Right lobe of liver (tissue), 6 donors: ENCODE results near the gene TOM1L2. TPM values are rescaled to one million over a fixed set of nuclear protein-coding genes. Genes with fewer than 3 reads are reported as not detected.

Experiments used
- ATAC-seq, 4 donors: fragments of 200-7000 bp; cut with Tn5 transposase; one replicate each; pipeline ENCODE4 v1.9.1; 2020; ENCODE audit warnings: mild to moderate bottlenecking in 4 of 4, moderate library complexity in 4 of 4
- DNase-seq, 3 donors: peaks; one replicate each; pipeline ENCODE4 v3.0.0-alpha.2; 2020
- H3K27ac ChIP-seq, 3 donors: fragments of 200-600 bp; one replicate each; pipeline ENCODE4 v1.8.0; 2022
- H3K27me3 ChIP-seq, 2 donors: fragments of 200-600 bp; one replicate each; pipeline ENCODE4 v1.8.0; 2022
- H3K36me3 ChIP-seq, 4 donors: fragments of 200-600 bp; sonication (generic) in 1 of 4; one replicate each; pipeline versions ENCODE4 v1.5.1 to v1.8.0; 2017 to 2022; ENCODE audit warnings: control low read depth in 1 of 4
- H3K4me1 ChIP-seq, 4 donors: fragments of 200-600 bp; sonication (generic) in 1 of 4; one replicate each; pipeline versions ENCODE4 v1.5.1 to v1.8.0; 2017 to 2022; ENCODE audit warnings: control low read depth in 1 of 4
- H3K4me3 ChIP-seq, 3 donors: fragments of 200-600 bp; one replicate each; pipeline ENCODE4 v1.8.0; 2022
- H3K9me3 ChIP-seq, 4 donors: fragments of 200-600 bp; sonication (generic) in 1 of 4; one replicate each; pipeline versions ENCODE4 v1.5.1 to v1.8.0; 2017 to 2022; ENCODE audit warnings: control low read depth in 1 of 4
- POLR2A ChIP-seq: fragments of 450-650 bp; IDR thresholded peaks from one replicate; pipeline ENCODE4 v1.6.1; 2017; ENCODE audit warnings: antibody characterized with exemption, mild to moderate bottlenecking
- WGBS: methylation state at CpG from one replicate; pipeline ENCODE4 v1.1.6; 2018; ENCODE audit warnings: low coverage, low lambda C conversion rate; ENCODE audit not compliant: insufficient coverage; ENCODE audit errors: missing lambda C conversion rate; 5-methylcytosine and 5-hydroxymethylcytosine counted together
- intact Hi-C, 2 donors: fragments of 100-400 bp; cut with DNase I; formaldehyde crosslinking; loops; one replicate each; pipeline versions ENCODE4 v1.11.2 to v1.14.1; 2022
- total RNA-seq, 6 experiments: library from RNA; depleted of rRNA in 2 of 6; stranded (reverse); fragments of >200 nt in 2 of 6; fragmentation: NEBNext Ultra II Directional in 3 of 6; extraction: Animal tissue kit (Norgen Biotek cat#: 25700) in 3 of 6; gene quantifications; one replicate each; pipeline versions ENCODE4 v1.1.0 to v1.2.4, GENCODE V29; 2016 to 2023
- TF ChIP-seq, protein P1 (sequence below), 4 donors: fragments of 200-600 bp in 3 of 4; fragments of 450-650 bp in 1 of 4; IDR thresholded peaks; one replicate each; pipeline versions ENCODE4 v1.5.1 to v1.8.0; 2016 to 2022; ENCODE audit warnings: antibody characterized with exemption in 4 of 4, mild to moderate bottlenecking in 2 of 4
- donor health status: DM: no; HTN: yes; CAD: no.
- donor health status: DM: no; HTN: no; CAD: no.
- donor health status: DM: no; HTN: no; CAD: no.
- donor health status: DM: no; HTN: yes; CAD: no.
- donor health status: DM: no; HTN: yes; CAD: no.

The TOM1L2 gene
- total RNA-seq, 6 experiments from 2014 or later = 13.5 to 21.2 (median 16.0) TPM

DNA sequence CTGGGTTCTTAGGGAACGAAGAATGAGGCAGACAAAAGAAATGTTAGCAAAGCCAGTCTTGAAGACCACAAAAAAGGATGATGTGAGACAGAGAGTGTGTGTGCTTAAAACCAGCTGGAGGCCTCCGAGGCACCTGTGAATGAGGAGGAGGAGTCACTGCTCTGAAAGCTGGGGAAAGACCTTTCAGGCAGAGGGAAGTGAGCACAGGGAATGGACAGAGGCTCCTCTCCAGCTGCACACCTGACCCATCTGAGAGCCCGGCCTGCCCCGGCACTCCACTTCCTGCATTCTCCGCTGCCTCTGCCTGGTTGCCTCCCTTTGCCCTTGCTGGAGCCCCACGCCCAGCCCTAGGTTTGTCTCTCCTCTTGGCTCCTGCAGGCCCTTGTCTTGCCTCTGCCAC lies 80.2 kb downstream of the TOM1L2 start:
- H3K9me3 ChIP-seq = no peaks in the 10 kb centered on the region
- no peak for TF ChIP-seq POLR2A
- TF ChIP-seq, protein P1, sequence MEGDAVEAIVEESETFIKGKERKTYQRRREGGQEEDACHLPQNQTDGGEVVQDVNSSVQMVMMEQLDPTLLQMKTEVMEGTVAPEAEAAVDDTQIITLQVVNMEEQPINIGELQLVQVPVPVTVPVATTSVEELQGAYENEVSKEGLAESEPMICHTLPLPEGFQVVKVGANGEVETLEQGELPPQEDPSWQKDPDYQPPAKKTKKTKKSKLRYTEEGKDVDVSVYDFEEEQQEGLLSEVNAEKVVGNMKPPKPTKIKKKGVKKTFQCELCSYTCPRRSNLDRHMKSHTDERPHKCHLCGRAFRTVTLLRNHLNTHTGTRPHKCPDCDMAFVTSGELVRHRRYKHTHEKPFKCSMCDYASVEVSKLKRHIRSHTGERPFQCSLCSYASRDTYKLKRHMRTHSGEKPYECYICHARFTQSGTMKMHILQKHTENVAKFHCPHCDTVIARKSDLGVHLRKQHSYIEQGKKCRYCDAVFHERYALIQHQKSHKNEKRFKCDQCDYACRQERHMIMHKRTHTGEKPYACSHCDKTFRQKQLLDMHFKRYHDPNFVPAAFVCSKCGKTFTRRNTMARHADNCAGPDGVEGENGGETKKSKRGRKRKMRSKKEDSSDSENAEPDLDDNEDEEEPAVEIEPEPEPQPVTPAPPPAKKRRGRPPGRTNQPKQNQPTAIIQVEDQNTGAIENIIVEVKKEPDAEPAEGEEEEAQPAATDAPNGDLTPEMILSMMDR (IDR thresholded peaks at IDR 0.05) = no peak
- no peaks in the 10 kb centered on the region for H3K27me3 ChIP-seq
- no peaks in the 10 kb centered on the region for H3K4me1 ChIP-seq
- DNase-seq (no peak), ATAC-seq (no peak)
- no peak overlapping the region for H3K4me3 ChIP-seq
- WGBS = 89% methylated on average over 2 of the region's 6 CpGs
- H3K36me3 ChIP-seq = no peaks in the 10 kb centered on the region
- intact Hi-C loops = no loop called here
- no peak overlapping the region for H3K27ac ChIP-seq

DNA sequence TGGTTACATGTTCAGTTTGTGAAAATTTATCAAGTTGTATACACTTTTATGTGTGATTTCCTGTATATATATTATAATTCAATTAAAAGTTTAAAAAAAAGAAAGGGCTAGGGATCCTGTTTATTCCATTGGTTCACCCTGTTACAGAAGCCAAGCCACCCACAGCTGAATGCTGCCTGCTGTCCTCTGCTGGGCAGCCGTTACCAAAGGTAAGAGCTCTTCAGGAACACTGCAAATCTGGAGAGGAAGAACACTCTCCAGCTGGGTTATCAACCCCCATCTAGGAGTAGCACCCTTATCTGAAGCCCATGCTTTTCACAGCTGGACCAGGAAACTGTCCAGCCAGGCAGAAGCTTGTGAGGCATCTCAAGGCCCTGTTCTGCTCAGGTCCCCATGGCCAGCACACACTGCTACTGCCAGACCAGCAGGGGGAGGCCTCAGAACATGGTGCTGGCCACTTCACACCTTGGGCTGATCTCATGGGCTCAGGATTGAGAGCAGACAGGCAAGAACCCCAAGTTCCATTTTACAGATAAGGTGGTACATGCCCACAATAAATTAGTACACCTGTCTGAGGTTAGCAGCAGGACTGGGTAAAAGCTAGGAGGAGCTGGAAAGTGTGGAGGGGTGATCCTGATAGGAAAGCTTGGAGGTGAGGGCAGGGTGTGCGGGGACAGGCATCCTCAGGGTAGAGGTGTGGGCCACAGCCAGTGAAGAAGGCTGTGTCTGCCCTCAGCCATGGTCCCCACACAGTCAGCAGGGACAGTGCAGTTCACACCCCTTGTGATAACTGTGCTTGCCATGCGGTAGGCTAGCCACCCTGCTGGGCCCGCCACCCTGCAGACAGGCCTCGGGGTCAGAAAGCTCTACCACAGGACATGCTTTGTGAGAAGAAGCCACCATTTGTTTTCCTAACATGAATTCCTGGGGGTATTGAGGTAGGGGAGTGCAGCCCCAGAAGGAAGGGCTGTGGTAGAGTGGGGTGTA lies 81.1 kb downstream of the TOM1L2 start:
- ATAC-seq = peak; percentile 88 to 97 (median 92)
- intact Hi-C loops = no loop called here
- H3K27me3 ChIP-seq = no peaks in the 10 kb centered on the region
- TF ChIP-seq POLR2A = no peak
- TF ChIP-seq, protein P1 (IDR thresholded peaks at IDR 0.05) = peak; percentile 71 to 80 (median 77)
- no peaks in the 10 kb centered on the region for H3K36me3 ChIP-seq
- H3K4me3 ChIP-seq = no peak overlapping the region
- no peaks in the 10 kb centered on the region for H3K4me1 ChIP-seq
- DNase-seq = peak; percentile 66 to 73 (median 69)
- no CpG with 5 or more reads among the region's 5 CpGs for WGBS
- H3K9me3 ChIP-seq = no peaks in the 10 kb centered on the region
- no peak overlapping the region for H3K27ac ChIP-seq

DNA sequence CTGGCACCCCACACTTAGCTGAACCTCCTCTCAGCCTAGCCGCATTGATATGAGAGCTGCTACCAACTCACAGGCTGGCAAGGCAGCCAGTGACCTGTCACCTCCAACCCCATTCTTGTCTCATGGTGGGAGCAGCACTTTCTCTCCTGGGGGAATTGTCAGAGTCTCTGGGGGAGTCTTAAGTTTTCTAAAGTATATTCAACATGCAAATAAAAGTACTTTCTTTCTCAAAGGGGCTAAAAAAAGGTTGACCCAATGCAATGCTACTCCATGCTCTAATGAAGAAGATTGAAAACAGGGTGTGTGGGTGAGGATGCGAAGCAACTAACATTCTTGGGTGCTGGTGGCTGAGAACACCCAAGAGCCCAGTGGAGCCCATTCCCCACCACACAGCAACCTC lies 82.3 kb downstream of the TOM1L2 start:
- no peak for DNase-seq
- H3K4me1 ChIP-seq = no peaks in the 10 kb centered on the region
- intact Hi-C loops = no loop called here
- WGBS = 100% methylated on average over 1 of the region's 2 CpGs
- no peak overlapping the region for H3K27ac ChIP-seq
- H3K4me3 ChIP-seq = no peak overlapping the region
- H3K27me3 ChIP-seq = no peaks in the 10 kb centered on the region
- ATAC-seq = no peak
- H3K9me3 ChIP-seq = no peaks in the 10 kb centered on the region
- TF ChIP-seq, protein P1 (IDR thresholded peaks at IDR 0.05) = no peak
- no peak for TF ChIP-seq POLR2A
- H3K36me3 ChIP-seq = no peaks in the 10 kb centered on the region

DNA sequence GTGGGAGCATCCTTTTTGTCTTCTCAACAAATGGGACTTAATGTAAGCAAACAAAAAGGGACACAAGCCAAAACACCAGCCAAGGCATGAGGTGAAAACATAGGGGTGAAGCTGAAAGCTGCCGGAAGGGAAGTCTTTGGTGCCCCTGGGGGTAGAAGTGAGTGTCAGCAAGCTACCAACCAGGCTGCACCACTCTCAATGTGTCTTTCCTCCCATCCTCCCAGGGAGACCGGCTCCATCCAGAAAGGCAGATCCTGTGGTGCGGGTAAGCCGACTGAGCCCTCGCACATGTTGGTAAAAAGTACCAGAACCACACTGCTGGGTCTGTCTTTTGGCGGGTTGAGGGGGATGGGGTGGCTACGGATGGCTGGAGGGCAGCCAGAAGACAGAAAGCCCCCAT lies 83.4 kb downstream of the TOM1L2 start:
- intact Hi-C loops = no loop called here

More for the DNA sequence above, 83.4 kb downstream of the TOM1L2 start:
- no peak overlapping the region for H3K4me3 ChIP-seq
- H3K9me3 ChIP-seq = no peaks in the 10 kb centered on the region
- no peak for TF ChIP-seq POLR2A
- TF ChIP-seq, protein P1 (IDR thresholded peaks at IDR 0.05) = no peak
- H3K36me3 ChIP-seq = peaks cover 0 to 7% (median 0%) of the 10 kb centered on the region in 4 donors
- 82% methylated on average over 4 of the region's 7 CpGs for WGBS
- H3K27ac ChIP-seq = no peak overlapping the region
- no peaks in the 10 kb centered on the region for H3K27me3 ChIP-seq
- ATAC-seq (no peak), DNase-seq (no peak)
- H3K4me1 ChIP-seq = no peaks in the 10 kb centered on the region
